Measurements from ENCODE around the gene HLCS.

DNA sequence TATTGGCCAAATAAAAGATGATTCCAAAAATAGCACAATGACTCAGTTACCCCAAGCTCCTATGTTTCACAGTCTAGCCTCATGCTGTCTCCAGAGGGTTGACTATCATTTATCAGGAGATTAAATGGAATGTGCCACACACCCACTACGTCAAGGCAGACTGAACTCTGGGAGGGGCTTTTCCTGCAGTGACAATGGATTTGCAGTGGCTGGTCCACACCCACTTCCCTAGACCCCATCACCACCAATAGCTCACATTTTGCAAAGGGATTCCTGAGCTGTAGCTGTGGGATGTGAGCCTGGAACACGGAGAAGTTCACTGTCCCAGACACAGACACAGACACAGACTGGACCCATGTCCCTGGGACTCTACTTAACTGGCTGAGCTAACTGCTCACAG is 77.1 kb downstream of the HLCS start:
- TF ChIP-seq, protein P1, sequence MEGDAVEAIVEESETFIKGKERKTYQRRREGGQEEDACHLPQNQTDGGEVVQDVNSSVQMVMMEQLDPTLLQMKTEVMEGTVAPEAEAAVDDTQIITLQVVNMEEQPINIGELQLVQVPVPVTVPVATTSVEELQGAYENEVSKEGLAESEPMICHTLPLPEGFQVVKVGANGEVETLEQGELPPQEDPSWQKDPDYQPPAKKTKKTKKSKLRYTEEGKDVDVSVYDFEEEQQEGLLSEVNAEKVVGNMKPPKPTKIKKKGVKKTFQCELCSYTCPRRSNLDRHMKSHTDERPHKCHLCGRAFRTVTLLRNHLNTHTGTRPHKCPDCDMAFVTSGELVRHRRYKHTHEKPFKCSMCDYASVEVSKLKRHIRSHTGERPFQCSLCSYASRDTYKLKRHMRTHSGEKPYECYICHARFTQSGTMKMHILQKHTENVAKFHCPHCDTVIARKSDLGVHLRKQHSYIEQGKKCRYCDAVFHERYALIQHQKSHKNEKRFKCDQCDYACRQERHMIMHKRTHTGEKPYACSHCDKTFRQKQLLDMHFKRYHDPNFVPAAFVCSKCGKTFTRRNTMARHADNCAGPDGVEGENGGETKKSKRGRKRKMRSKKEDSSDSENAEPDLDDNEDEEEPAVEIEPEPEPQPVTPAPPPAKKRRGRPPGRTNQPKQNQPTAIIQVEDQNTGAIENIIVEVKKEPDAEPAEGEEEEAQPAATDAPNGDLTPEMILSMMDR (conservative IDR thresholded peaks at IDR 0.05; ENCODE audit: low read length), result no peak
- TF ChIP-seq EZH2phosphoT487 (IDR thresholded peaks at IDR 0.05; ENCODE audit: borderline replicate concordance), result no peak

All from Loucy (cell line).